Adrenal gland (tissue), 12 donors: ENCODE results near the gene AGK. TPM values are rescaled to one million over a fixed set of nuclear protein-coding genes. Genes with fewer than 3 reads are reported as not detected.

Source experiments
- DNase-seq, 7 donors: peaks; one replicate each; pipeline ENCODE4 v3.0.0-alpha.2; 2019 to 2020
- H3K27ac ChIP-seq, 5 donors: fragments of 200-600 bp; sonication (generic) in 4 of 5; 1 replicate in 3 of 5; 2 replicates in 2 of 5; pipeline versions ENCODE4 v1.5.1 to v1.8.0; 2016 to 2020; ENCODE audit warnings: mild to moderate bottlenecking in 1 of 5
- H3K27me3 ChIP-seq: fragments of 200-600 bp; 2 replicates; pipeline ENCODE4 v1.8.0; 2021
- H3K36me3 ChIP-seq, 2 donors: fragments of 200-600 bp; replicated peaks in 1 of 2; 1 replicate in 1 of 2; 2 replicates in 1 of 2; pipeline versions ENCODE4 v1.5.1 to v1.8.0; 2018 to 2022
- H3K4me1 ChIP-seq, 2 donors: fragments of 200-600 bp; replicated peaks in 1 of 2; 1 replicate in 1 of 2; 2 replicates in 1 of 2; pipeline versions ENCODE4 v1.5.1 to v1.8.0; 2018 to 2021
- H3K4me3 ChIP-seq, 4 donors: fragments of 200-600 bp; sonication (generic) in 3 of 4; one replicate each; pipeline ENCODE4 v1.5.1; 2016 to 2018
- H3K9me3 ChIP-seq, 3 donors: fragments of 200-600 bp; sonication (generic) in 1 of 3; replicated peaks in 1 of 3; 1 replicate in 2 of 3; 2 replicates in 1 of 3; pipeline versions ENCODE4 v1.5.1 to v1.8.0; 2016 to 2021
- POLR2A ChIP-seq, 2 donors: fragments of 450-650 bp; IDR thresholded peaks; one replicate each; pipeline ENCODE4 v1.6.1; 2017; ENCODE audit warnings: antibody characterized with exemption in 2 of 2, mild to moderate bottlenecking in 2 of 2, moderate library complexity in 1 of 2
- WGBS, 4 donors: extraction: QIAGEN DNeasy Blood & Tissue Kit in 2 of 4; methylation state at CpG; one replicate each; pipeline versions ENCODE4 v1.1.5 to v1.1.7; 2013 to 2017; 5-methylcytosine and 5-hydroxymethylcytosine counted together
- intact Hi-C, 2 donors: fragments of 100-400 bp; cut with DNase I; formaldehyde crosslinking; loops; one replicate each; pipeline versions ENCODE4 v1.14.1 to v1.15.0; 2022 to 2023
- polyA plus RNA-seq, 3 donors: library from polyadenylated mRNA; stranded (reverse); fragments of 200-250 nt in 2 of 3; fragments of 350-450 nt in 1 of 3; fragmentation: Illumina TruSeq in 1 of 3; extraction: RNeasy Lipid Tissue Mini Kit (QIAGEN cat#74804) in 1 of 3; gene quantifications; one replicate each; pipeline ENCODE4 v1.2.3, GENCODE V29; 2013 to 2014
- total RNA-seq, 9 donors: library from RNA; depleted of rRNA in 4 of 9; stranded (reverse); fragments of >200 nt in 4 of 9; fragments of 120-200 nt in 1 of 9; fragmentation: NEBNext Ultra II Directional in 1 of 9; extraction: Animal tissue kit (Norgen Biotek cat#: 25700) in 1 of 9; gene quantifications; one replicate each; pipeline versions ENCODE4 v1.1.0 to v1.2.4, GENCODE V29; 2013 to 2023
- TF ChIP-seq, protein P1 (sequence below), 6 experiments: fragments of 450-650 bp in 4 of 6; fragments of 200-600 bp in 2 of 6; sonication (generic) in 1 of 6; IDR thresholded peaks; 1 replicate in 5 of 6; 2 replicates in 1 of 6; pipeline versions ENCODE4 v1.5.1 to v1.8.0; 2016 to 2021; ENCODE audit warnings: antibody characterized with exemption in 6 of 6, mild to moderate bottlenecking in 2 of 6, moderate library complexity in 1 of 6
- donor health status: healthy with polysubstance abuse.
- donor health status: Bipolar disorder and iron deficiency.
- donor health status: DM: yes; HTN: yes; CAD: no.
- donor health status: DM: no; HTN: no; CAD: no.
- donor health status: DM: no; HTN: no; CAD: no.
- donor health status: DM: yes; HTN: yes; CAD: no.

AGK gene
- total and polyA plus RNA-seq, 12 donors = 11.1 to 89.9 (median 28.3) TPM

DNA sequence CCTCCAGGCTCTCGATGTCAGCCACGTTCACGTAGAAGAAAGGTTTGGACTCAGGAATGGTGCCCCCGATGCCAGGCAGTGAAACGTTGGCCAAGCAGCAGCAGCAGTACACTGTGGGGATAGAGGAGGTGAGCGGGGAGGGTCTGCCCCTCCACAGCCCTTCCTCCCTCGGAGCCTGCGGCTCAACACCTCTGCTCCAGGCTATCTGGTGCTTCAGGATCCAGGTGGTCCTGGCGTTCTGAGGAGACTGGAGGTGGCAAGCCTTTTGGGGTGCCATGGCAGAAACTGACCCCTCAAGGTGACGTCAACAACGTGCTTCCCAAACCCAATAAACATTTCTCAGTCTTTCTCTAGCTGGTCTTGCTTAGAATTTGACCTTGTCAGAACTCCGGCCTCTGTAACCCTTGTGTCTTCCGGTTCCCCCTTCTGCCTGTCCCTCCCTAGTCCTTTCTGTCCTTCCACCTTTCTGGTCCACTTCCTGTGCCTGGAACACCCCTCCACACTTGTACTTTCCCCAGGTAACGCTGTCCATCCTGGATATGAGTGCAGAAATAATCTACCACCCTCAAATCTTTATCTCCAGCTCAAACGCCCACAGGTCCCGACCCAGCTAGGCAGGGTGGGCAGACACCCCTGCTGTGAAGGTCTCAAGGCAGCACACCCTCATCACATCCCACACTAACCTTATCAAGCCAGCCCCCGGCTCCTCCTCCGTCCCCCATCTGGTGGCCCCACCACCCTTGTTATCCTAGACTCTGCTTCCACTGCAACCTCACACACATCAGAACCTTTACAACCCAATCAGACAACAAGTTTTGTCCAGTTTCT, 114.2 kb downstream of the AGK start:
- Histone ChIP-seq H3K27ac (no peak overlapping the region), H3K4me3 (no peak overlapping the region), H3K4me1 (no peaks in the 10 kb centered on the region), H3K27me3 (no peaks in the 10 kb centered on the region), H3K9me3 (no peaks in the 10 kb centered on the region), H3K36me3 (peaks cover 0 to 28% of the 10 kb centered on the region in 2 donors)
- intact Hi-C loops = no loop called here
- no peak for DNase-seq
- WGBS, 4 donors = 91 to 96% (median 94%) methylated on average over 16 to 18 of the region's 18 CpGs
- TF ChIP-seq, protein P1, sequence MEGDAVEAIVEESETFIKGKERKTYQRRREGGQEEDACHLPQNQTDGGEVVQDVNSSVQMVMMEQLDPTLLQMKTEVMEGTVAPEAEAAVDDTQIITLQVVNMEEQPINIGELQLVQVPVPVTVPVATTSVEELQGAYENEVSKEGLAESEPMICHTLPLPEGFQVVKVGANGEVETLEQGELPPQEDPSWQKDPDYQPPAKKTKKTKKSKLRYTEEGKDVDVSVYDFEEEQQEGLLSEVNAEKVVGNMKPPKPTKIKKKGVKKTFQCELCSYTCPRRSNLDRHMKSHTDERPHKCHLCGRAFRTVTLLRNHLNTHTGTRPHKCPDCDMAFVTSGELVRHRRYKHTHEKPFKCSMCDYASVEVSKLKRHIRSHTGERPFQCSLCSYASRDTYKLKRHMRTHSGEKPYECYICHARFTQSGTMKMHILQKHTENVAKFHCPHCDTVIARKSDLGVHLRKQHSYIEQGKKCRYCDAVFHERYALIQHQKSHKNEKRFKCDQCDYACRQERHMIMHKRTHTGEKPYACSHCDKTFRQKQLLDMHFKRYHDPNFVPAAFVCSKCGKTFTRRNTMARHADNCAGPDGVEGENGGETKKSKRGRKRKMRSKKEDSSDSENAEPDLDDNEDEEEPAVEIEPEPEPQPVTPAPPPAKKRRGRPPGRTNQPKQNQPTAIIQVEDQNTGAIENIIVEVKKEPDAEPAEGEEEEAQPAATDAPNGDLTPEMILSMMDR (IDR thresholded peaks at IDR 0.05) = no peak

DNA sequence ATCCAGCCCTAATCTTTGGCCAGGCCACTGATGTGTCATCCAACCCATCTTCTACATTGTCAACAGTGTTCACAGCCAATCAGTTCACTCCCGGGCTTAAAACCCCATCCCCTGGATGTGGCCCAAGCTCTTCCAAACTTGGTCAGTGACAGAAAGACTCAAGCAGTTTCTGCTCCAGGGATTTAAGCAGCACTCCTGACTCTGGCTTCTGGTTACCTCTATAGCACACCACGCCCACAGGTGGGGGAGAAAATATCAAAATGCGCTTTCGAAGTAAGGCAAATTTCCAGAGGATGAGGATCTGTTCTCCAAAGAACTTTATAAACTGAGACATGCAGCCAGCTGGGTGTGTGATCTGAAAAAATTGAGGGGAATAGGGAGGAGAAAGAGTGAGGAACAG, 114.9 kb downstream of the AGK start:
- no peak overlapping the region for H3K27ac ChIP-seq
- no peaks in the 10 kb centered on the region for H3K9me3 ChIP-seq
- intact Hi-C loops = no loop called here
- no peak for DNase-seq
- no peaks in the 10 kb centered on the region for H3K4me1 ChIP-seq
- peaks cover 0 to 28% of the 10 kb centered on the region in 2 donors for H3K36me3 ChIP-seq
- 91 to 97% (median 94%) methylated on average over 4 of the region's 4 CpGs for WGBS, 4 donors
- no peaks in the 10 kb centered on the region for H3K27me3 ChIP-seq
- no peak overlapping the region for H3K4me3 ChIP-seq
- TF ChIP-seq, protein P1 (IDR thresholded peaks at IDR 0.05) = no peak
- no peak for TF ChIP-seq POLR2A (IDR thresholded peaks at IDR 0.05)

DNA sequence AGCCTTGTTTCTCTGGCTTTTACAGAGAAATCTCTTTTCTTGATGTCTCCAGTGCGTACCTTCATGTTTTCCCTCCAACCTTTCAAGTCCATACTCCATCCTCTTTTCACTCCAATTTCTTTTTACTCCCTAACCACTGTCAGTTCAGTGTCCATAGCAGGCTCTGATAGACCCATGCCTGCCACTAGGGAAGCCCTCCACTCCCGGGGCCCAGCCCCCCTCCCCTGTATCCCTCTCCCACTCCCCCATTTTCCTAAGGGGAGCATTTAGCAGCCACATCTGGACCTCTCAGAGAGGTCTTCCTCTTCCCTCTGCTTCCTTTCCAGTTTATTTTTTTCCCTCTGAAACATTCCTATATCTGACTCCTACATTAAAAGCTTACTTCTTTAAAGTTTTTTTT, 117.6 kb downstream of the AGK start:
- Histone ChIP-seq H3K27me3 (no peaks in the 10 kb centered on the region), H3K4me1 (no peaks in the 10 kb centered on the region), H3K36me3 (peaks cover 0 to 16% of the 10 kb centered on the region in 2 donors), H3K27ac (no peak overlapping the region), H3K4me3 (no peak overlapping the region), H3K9me3 (no peaks in the 10 kb centered on the region)
- intact Hi-C loops = no loop called here
- no peak for DNase-seq
- WGBS, 4 donors = 83 to 92% (median 88%) methylated on average over 2 of the region's 2 CpGs
- no peak for TF ChIP-seq POLR2A (IDR thresholded peaks at IDR 0.05)
- TF ChIP-seq, protein P1 (IDR thresholded peaks at IDR 0.05) = no peak

DNA sequence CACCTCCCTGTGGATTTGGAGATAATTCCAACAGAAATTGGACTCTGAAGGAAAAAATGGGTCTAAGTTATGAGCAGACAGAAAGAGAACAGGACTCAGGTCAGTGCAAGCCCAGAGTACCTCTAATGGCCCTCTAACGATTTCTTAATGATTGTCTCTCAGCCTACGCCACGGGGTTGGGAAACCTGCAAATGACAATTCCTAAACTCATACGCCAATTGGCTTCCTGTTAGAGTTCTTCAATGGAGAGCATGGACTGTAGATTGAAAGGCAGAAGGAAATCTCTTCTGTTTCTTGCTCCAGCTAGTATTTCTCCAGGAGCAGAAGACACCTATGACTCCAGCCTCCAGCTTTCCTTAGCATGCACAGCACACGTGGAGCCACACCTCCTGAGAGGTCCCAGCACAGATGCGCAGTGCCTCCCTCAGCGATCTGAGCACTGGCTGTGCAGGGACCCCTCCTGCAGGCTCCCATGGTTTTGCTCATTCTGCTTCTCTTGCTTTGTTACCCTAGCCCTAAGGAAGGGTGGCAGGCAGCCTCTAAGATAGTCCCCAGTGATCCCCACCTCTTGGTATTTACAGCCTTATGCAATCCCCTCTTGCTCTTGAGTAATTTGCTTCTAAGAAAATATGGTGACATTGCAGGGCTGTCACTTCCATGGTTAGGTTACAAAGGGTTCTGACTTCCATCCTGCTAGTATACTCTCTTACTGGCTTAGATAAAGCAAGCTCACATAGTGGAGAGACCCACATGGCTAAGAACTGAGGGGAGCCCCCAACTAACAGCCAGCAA, 120.7 kb downstream of the AGK start:
- peaks cover 0 to 7% of the 10 kb centered on the region in 2 donors for H3K4me1 ChIP-seq
- H3K27me3 ChIP-seq = no peaks in the 10 kb centered on the region
- no peak for DNase-seq
- WGBS, 4 donors = 89 to 97% (median 93%) methylated on average over 7 of the region's 7 CpGs
- H3K4me3 ChIP-seq = no peak overlapping the region
- no peaks in the 10 kb centered on the region for H3K9me3 ChIP-seq
- intact Hi-C loops = no loop called here
- TF ChIP-seq POLR2A (IDR thresholded peaks at IDR 0.05) = no peak
- TF ChIP-seq, protein P1 (IDR thresholded peaks at IDR 0.05) = no peak
- no peak overlapping the region for H3K27ac ChIP-seq
- no peaks in the 10 kb centered on the region for H3K36me3 ChIP-seq
